GM23338 (cell line): ENCODE results near the gene MEN1.

Experiments used
- CREB1 ChIP-seq: fragments of 250-450 bp; sonication (Bioruptor Pico); IDR thresholded peaks from 2 replicates; pipeline ENCODE4 v1.5.0; 2020; ENCODE audit warnings: low read depth, mild to moderate bottlenecking, moderate library complexity
- CTCF ChIP-seq, 2 experiments: fragments of 200-600 bp in 1 of 2; sonication (generic) in 1 of 2; conservative IDR thresholded peaks; 2 replicates each; pipeline versions ENCODE4 v1.5.1 to v1.6.1; 2016 to 2017; ENCODE audit warnings: antibody characterized with exemption in 2 of 2, low read depth in 2 of 2, mild to moderate bottlenecking in 2 of 2, moderate library complexity in 1 of 2
- EZH2 ChIP-seq: fragments of 200-600 bp; sonication (generic); IDR thresholded peaks from one replicate; pipeline ENCODE4 v1.8.0; 2017; ENCODE audit warnings: antibody characterized with exemption, mild to moderate bottlenecking, low read depth; ENCODE audit not compliant: unreplicated experiment
- EZH2phosphoT487 ChIP-seq: fragments of 200-600 bp; sonication (generic); IDR thresholded peaks from one replicate; pipeline ENCODE4 v1.8.1; 2018; ENCODE audit warnings: antibody characterized with exemption; ENCODE audit not compliant: unreplicated experiment
- JUNB ChIP-seq: IDR thresholded peaks from one replicate; pipeline ENCODE4 v1.6.1; 2016; ENCODE audit warnings: antibody characterized with exemption; ENCODE audit not compliant: unreplicated experiment
- ZNF331 ChIP-seq: fragments of 250-450 bp; sonication (Bioruptor Pico); IDR thresholded peaks from 2 replicates; pipeline ENCODE4 v1.5.0; 2020; ENCODE audit warnings: low read depth, mild to moderate bottlenecking, moderate library complexity

DNA sequence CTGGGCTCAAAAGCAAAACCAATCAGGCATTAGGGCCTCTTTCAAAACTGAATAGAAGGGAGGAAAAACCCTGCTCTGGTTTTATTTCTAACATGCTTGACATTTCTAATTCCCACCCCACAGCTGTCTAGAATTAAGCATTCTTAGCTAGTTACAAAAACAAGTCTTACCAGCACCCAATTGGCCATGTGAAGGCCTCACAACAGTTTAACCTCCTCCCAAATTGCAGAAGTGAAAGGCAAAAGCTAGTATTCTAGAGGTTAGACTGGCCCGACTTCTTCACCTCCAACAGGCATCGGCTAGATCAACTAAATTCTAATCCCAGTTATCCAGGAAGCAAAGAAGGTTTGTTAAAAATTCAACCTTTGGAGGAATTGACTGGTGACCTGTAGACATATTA is 38.5 kb downstream of the MEN1 start:
- no peak for TF ChIP-seq EZH2phosphoT487
- no peak for TF ChIP-seq JUNB
- no peak for TF ChIP-seq CTCF (conservative IDR thresholded peaks at IDR 0.05; ENCODE audit: low read depth in 2 of 2)
- TF ChIP-seq ZNF331 (CRISPR knock-in tag), result no peak
- TF ChIP-seq EZH2, result no peak
- TF ChIP-seq CREB1 (CRISPR knock-in tag), result no peak
